Activated CD4-positive, alpha-beta T cell treated with anti-CD3 and anti-CD28 coated beads for 48 hours (primary cell): ENCODE data around the gene PCMTD2.
"Not testable (repeated sequence)": the region's sequence is repeated elsewhere in the genome, so short reads cannot be mapped to it uniquely, and the experiment has no call there.

ENCODE experiments used
- DNase-seq: peaks from one replicate; pipeline ENCODE4 v3.0.0-alpha.2; 2020

The PCMTD2 gene

DNA sequence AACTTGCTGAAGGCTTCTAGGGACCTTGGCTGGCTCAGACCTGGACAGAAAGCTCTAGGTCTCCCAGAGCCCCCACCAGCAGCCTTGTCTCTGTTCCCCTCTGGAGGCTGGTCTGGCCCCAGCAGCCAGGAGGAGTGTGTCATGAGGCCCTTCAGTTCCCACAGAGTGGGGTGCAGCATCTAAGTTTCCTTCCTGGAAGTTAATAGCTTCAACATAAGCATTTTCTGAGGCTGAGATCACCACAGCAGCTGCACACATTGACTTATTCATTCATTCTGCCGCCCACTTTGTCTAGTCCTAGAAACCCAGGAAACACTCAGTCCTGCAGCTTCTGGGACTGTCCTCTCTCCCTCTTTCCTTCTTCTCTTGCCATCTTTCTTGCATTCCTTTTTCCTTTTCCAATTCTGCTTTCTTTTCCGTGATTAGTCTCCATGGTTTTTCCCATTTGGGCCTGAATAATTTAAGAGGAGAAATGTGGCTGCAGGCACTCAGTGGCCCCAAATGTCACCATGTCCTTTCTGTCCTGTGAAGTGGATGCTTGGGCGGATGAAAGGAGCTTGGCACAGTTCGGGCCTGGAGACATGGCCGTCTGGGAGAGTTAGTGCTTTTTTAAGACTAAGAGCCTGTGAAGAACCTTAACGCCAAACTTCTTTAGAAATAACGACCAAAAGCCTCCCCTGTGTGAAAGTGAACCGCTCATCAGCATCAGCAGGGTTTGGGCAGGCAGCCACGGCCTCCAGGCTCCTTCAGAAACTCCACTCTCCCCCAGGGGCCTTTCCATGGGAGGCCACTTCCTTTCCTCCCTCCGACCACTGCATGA is 31.0 kb upstream of the PCMTD2 start:
- DNase-seq = peak; percentile 25

DNA sequence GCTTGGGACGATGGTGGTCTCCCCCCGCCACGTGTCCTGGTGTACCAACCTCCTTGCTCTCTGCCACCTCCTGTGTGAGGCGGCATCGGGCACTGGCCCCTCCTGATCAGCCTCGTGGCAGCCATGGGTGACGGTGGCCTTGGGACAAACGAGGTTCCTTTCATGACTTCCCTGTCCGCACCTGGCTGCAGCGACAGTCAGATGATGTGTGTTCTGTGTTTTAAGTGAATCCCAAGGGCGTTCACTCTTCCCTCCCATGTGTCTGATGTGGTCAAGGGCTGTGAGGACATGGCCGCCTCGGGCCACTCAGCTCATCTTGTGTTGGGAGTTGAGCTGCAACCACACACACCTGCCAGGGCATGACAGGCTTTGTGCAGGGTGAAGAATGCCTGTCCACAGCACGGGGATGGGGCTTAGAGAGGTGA is 30.4 kb upstream of the PCMTD2 start:
- no peak for DNase-seq

DNA sequence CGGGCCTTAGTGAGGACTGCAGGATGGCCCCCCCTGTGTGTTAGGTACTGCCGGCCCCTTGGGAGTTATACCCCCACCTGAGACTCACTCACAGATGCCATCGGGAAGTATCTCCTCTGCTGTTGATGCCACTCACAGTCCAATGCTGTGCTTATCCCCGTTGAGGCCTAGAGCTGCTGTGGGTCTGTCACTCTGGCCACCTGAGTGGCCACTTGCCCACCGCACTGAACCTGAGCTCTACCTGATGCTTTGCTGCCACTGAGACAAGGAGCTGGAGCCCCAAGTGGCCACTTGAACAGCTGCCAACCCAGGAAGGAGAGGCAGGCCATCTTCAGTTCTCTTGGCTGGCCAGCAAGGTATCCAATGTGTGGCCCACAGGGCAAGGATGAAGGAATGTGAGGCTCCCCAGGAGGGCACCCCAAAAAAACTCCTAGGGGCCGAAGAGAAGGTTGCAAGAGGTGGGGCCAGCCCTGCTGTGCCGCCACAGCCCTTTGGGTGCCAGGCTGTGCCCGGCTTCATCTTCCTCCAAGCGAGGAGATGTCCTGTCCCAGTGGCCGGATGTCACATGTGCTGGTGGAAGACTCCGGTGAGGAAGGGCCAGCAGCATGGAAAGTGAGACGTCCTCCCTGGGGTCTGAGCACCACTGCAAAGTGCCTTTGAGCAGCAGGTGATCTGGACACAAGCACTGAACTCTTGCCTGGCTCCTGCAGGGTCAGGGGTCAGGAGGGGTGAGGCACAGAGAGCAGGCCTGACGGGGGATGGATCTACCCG is 29.5 kb upstream of the PCMTD2 start:
- DNase-seq = no peak

DNA sequence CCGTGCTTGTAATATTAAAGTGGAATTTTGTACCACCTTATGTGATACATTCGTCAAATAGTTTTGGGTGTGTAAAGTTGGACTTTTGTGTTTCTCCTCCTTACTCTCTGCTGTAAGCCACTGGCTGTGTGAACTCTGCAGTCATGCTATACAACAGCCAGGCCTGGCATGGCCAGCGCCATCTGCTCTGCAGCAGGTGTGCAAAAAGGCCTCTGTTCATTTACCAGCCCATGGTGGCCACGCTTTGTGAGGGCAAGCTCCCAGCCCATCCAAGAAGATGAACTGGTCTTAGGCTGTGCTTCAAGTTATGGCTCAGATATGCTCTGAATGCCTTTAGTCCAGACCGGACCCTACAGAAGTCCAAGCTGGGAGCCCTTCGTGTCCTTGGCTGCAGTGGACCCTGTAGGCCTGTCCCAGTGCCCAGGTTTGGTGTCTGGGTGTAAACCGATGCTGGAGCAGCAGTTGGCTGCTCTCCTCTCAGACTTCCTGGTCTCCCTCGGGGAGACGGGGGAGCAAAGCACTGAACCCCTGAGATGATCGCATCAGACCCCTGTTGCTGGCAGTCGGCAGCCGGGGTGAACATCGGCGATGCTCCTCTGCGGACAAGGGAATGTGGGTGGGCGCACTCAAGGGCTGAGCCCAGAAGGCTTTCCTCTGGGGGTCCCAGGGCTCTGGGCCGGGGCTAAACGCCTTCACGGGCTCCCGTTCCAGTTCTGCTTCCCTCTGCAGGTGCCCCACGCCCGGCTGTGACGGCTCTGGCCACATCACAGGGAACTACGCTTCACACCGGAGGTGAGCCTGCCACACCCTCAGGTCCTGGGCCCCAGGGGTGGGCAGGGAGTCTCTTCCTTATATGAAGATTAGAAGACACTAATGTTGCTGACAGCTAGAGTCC is 28.6 kb upstream of the PCMTD2 start:
- no peak for DNase-seq

DNA sequence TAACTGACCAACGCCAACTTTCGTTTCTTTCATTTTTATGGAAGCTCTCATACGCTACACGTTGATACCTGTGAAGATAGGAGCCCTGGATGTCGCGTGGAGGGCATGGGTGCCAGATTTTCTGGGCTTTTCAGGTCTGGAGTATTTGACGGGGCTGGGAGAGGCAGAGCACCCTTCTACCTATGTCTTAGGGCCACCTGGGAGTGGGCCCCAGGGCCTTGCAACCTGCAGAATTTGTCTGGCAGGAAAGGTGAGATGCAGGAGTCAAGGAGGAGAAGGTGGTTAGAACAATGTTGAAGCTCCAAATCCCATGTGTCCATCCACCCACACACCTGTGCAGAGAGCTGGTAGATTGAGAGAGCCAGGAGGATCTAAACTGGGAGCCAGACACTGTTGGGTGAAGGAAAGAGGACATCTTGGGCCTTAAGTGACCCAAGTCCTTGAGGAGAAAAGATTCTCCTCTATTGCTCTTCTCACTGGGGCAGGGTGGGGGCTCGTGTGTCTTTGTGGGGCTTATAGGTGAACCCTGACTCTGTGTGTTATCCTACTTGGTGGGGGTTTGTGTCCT is 27.4 kb upstream of the PCMTD2 start:
- no peak for DNase-seq

DNA sequence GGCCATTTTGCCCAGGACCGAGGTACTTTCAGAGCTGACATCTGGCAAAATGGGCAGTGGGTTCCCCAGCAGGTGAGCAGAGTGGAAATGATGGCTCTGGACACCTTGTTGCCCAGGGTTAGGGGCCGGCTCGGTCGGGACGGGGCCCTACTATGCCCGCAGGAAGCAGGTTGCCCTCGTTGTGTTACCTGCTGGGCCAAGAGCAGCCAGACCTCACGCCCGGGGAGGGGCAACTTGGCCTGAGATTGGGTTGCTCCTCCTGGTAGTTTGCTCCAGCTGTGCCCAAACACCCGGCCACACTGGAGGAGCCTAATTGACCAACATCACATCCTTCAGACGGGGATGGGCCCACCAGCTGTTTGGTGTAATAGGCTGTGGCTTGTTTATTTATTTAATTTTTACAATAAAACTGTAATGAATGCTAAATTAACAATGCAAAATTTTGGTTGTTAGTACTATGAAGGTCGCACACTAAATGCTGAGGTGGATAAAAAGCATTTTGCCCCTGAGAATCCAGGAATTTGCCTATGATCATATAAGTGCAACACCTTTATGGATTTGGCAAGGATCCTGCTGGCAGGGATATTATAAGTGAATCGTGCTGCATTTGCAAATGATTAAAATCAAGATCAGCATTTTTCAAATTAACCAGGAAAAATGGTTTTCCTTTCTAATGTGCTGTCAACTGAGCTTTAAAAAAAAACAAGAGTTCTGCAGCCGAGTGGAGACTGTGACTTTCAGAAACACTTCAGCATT is 26.6 kb upstream of the PCMTD2 start:
- no peak for DNase-seq

DNA sequence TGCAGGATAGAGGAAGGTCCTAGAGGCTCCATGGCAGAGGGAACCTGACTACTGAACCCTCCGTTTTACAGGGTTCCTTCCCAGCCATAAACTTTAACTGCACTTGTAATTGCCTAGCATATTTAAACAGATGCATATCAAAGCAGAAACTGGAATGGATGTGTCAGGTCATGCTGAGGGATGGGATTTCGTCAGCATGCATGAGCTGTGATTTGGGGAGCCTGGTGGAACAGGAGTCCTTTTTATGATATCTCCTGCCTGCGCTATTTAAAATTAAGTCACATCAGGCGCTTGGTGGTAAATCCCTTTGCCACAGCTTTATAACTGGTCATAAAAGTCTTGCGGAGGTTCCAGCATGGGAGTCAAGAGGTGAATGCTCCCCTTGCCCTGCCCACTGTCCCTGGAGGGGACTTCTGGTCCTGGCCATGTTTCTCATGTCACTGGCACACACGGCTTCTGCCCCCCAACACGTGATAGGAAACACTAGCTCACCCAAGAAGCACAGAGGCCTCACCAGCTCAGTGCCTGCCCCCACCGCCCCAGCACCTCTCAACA is 26.0 kb upstream of the PCMTD2 start:
- DNase-seq = no peak

DNA sequence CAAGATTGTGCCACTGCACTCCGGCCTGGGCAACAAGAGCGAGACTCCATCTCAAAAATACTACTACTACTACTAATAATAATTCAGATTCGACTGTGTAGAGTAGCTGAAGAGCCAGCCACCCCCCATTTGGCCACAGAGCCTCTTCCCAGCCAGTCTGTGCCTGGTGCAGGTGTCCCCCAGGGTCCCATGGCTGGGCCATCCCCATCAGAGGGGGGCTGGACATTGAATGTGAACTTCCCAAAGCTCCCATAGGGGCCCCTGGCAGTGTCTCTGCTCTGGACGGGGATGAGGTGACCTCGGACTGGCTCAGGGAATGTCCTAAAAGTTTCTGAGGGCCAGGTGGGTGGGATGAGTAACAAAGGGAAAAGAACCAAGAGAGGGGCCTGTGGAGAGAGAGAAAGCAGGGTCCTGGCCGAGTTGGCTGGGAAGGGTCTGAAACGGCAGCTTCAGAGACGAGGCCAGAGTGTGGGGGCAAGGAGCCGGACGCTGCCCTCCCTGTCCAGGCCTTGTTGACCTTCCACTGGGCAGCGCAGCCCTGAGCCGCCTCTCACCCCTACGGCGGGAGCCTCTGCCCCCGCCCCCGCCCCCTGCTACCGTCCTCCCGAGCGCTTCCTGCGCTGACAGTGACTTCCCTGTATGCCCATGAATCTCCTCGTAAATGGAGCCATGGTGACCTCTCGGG is 24.9 kb upstream of the PCMTD2 start:
- DNase-seq = no peak

DNA sequence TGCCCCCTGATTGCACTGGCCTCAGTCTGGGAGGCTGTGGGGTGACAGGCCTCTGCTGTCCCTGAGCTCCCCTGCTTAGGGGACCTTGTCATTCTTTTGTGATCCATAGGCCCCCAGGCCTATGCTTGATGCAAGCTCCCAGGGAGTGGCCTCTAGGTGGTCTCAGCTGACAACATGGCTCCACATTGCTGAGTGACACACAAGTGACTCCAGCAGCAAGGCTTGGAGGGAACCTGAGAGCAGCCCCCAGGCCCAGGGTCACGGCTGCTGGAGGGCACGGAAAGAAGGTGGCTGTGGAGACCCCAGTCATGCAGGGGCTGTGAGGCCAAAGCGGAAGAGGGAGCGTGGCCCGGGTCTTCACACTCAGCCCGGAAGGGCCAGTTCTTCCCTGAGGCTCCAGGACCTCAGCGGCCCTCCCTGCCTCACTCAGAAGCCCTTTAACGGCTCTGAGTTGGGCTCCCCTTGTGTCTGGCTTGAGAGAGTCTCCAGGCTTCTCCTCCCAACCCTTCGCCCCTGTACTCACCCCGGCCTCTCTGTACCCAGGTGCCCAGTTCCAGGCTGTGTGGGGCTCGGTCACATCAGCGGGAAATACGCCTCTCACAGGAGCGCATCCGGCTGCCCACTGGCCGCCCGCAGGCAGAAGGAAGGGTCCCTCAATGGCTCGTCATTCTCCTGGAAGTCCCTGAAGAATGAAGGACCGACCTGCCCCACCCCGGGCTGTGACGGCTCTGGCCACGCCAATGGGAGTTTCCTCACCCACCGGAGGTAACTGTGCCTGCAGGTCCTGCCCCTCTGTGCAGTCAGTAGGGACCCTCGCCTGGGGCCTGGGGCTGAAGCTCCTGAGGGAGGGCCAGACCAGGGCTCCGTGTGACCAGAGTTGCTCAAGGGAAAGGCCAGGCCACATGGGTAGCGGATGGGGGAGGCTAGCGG is 23.7 kb upstream of the PCMTD2 start:
- no peak for DNase-seq

DNA sequence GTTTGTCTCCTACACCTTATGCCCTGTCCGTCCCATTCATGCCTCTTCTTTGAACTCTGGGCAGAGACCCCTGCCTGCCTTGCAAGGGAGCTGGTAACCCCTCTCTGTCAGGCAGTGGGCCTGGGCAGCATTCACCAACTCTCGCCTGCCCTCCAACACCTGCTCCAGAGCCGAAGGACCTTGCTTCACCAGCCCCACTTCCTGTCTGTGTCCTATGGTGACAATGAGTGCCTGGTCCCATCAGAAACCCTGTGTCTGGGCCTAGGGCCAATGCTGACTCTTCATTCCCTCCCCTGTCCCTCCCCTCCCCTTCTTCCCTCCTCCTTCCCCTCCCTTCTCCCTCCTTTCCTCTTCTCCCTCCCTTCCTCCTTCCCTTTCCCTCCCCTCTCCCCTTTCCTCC is 22.8 kb upstream of the PCMTD2 start:
- DNase-seq = no peak

DNA sequence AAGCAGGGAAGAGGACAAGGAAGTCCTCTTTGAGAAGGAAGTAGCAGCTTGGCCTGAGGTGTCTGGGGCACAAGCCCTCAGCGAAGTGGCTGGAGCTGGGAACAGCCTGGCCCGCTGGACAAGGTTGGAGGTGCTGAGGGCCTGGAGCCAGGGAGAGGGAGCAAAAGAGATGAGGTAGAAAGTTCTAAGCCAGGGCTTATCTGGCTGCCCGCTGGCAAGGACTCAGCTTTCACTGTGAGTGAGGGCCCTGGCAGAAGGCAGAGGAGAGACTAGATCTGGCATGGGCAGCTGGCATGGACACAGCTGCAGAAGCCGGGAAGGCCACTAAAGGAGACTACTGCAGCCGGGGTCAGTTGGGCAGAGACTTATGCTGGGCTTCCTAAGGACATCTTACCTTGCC is 21.8 kb upstream of the PCMTD2 start:
- DNase-seq = no peak

DNA sequence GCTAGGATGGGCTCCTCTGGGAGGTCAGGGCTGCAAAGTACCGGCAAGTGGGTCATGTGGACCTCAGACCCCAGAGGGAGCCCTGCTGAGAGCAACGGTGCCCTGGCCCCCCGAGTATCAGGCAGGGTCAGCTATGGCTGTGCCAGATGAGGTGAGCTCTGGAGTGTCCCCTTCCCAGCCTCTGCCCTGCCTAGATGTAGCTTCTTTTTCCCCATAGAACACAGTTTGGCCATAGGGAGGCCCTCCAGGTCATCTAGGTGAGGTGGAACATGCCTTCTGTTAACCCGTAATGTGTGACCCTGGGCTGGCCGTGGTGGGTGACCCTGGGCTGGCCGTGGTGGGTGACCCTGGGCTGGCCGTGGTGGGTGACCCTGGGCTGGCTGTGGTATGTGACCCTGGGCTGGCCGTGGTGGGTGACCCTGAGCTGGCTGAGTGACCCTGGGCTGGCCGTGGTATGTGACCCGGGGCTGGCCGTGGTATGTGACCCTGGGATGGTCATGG is 21.2 kb upstream of the PCMTD2 start:
- DNase-seq = no peak

DNA sequence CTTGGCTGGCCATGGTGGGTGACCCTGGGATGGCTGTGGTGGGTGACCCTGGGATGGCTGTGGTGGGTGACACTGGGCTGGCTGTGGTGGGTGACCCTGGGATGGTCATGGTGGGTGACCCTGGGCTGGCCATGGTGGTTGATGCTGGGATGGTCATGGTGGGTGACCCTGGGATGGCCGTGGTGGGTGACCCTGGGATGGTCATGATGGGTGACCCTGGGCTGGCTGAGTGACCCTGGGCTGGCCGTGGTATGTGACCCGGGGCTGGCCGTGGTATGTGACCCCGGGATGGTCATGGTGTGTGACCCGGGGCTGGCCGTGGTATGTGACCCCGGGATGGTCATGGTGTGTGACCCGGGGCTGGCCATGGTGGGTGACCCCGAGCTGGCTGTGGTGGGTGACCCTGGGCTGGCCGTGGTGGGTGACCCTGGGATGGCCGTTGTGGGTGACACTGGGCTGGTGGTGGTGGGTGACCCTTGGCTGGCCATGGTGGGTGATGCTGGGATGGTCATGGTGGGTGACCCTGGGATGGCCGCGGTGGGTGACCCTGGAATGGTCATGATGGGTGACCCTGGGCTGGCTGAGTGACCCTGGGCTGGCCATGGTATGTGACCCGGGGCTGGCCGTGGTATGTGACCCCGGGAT is 20.5 kb upstream of the PCMTD2 start:
- not testable (repeated sequence) for DNase-seq

DNA sequence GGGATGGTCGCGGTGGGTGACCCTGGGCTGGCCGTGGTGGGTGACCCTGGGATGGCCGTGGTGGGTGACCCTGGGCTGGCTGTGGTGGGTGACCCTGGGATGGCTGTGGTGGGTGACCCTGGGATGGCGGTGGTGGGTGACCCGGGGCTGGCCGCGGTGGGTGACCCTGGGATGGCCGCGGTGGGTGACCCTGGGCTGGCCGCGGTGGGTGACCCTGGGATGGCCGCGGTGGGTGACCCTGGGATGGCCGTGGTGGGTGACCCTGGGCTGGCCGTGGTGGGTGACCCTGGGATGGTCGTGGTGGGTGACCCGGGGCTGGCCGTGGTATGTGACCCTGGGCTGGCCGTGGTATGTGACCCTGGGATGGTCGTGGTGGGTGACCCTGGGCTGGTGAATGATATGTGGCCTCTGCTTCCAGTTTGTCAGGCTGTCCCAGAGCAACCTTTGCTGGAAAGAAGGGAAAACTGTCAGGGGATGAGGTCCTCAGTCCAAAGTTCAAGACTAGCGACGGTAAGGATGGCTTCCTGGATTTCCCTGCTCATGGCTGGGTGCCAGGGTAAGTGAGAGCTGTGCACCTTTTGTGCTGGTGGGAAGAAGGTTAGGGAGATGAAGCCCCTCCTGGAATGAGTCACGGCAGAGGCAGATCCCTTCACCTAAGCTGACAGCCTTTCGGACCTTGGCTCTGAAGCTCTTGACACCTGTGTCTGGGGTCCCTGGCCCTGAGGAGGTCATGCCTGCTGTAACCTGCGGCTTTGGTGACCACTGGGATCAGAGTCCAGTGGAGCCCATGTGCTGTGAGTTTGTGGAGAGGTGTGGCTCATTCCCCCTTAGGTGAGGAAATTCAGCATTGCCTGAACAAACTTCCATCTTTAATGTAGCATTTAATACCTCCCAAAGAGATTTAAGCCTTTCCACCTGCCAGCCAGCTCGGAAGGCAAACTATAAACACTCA is 19.1 kb upstream of the PCMTD2 start:
- DNase-seq = no peak

DNA sequence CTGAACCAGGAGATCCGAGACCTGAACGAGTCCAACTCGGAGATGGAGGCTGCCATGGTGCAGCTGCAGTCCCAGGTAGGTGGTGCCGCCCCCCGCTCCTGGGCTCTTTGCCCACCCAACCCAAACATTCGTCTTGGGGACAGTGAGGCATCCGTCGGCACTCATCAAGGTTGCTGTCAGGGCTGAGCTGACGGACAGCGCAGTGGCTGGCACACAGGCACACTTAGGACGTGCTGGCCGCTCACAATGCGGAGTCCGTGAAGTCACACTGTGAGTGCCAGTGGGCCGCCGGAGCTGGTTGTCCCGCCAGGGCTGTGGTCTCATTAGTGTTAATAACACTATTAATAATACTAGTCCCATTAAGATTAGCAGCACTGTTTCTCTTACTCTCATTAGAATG is 18.2 kb upstream of the PCMTD2 start:
- DNase-seq = no peak

DNA sequence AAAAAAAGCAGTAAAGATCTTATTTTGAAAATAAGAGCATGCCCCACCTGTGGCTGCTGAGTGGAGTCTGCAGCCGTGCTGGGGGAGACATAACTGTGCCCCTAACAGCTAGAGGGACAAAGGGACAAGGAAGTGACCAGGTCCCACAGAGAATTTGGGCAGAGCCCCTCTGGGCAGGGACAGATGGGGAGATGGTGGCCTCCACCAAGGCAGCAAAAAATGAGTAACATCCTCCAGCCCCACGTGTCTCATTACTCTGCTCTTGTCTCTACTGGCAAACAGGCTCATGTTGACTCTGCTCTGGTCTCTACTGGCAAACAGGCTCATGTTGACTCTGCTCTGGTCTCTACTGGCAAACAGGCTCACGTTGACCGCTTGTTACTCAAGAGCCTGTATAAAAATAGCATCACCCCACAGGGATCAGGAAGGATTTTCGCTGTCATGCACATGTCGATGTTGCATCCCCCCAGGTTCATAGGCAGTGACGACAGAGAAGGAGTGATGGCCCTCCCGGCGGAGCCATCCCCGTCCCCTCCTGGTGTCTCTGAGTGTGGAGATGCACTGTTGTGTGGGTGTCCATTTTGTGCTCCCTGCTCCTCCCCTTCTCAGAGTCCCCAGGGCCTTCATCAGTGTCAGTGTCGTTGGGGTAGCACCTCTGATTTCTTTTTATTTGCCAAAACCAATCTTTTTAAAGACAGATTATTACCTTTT is 17.3 kb upstream of the PCMTD2 start:
- DNase-seq = no peak

DNA sequence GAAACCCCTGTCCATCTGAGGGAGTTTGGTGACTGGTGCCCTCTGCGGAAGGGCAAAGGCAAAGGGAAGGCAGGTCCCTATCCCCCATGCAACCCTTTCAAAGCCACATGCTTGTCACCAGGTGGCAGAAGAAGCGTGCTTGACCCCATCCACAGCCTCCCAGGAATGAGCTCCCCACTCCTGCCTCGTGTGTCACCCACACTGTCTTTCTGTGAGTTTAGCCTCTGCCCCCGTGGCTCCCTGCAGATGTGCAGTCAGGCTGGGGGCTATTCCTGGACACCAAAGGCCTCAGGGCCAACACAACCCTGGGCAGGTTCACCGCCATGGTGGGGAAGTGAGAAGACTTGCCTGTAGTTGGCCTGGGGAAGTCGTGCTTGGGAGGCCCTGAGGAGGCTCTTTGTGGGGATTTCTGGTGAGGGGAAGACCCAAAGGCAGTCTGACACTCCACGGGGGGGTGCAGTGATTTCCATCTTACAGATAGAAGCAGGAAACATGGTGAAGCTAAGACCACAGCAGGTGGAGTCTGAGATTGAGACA is 16.6 kb upstream of the PCMTD2 start:
- DNase-seq = no peak
